HG03457 (cell line): ENCODE results near the gene ANXA10.
"Not testable (repeated sequence)": the region's sequence is repeated elsewhere in the genome, so short reads cannot be mapped to it uniquely, and the experiment has no call there.

Experiments
- ATAC-seq: cut with Tn5 transposase; IDR thresholded peaks from one replicate; pipeline ENCODE4 v1.9.1; 2021; ENCODE audit warnings: moderate number of reproducible peaks; ENCODE audit not compliant: unreplicated experiment

Gene ANXA10

GRCh38 chr4:168154546-168155277 is 62.4 kb downstream of the ANXA10 start:
- no peak for ATAC-seq

DNA sequence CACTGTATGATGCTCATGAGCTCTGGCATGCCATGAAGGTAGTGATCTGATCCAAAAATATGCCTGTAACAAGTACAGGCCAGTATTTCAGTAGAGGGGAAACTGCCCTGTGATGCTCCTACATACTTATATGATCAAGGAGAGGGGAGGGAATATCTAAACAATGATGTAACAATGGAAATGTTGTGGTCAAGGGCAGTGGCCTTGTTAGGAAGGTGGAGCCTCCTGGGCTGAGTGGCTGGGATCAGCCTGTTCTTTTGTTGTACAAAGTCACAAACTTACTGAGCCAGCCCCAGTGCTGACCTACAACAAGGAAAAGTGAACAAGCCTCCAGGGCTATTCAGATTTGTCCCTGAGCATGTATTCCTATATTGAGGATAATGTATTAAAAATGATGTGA is 70.3 kb downstream of the ANXA10 start:
- ATAC-seq, result no peak

GRCh38 chr4:168163106-168163505 is 70.8 kb downstream of the ANXA10 start:
- no peak for ATAC-seq

- no peak for ATAC-seq
These were observed 71.7 kb downstream of the ANXA10 start for GRCh38 chr4:168164045-168164444.

- ATAC-seq, result no peak
These were observed 72.7 kb downstream of the ANXA10 start for GRCh38 chr4:168164915-168165548.

DNA sequence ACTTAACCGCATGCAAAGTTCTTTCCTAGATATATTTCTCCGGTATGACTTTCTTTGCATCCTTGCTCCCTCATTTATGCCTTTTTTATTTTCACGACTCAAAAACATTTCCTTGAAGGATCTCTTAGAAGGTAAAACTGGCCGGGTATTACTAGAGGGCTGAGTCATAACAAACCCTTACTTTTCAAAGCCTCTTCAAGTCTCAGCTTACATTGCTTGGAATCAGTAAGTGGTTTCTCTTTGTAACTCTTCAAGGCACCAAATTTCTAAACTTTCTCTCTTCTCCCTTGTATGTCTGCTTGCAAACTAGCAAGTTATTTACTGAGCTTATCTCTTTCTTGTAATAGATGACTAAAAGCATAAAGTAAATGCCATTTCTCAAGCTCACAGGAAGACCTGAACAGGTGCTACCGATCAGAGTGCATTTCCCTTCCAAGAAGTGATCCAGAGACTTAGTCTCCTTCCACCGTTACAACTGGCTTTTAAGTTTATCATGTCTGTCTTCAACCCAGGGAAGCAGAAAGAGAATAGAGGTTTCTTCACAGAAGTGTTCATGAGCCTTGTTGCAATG is 75.5 kb downstream of the ANXA10 start:
- no peak for ATAC-seq

GRCh38 chr4:168174308-168174707 is 82.0 kb downstream of the ANXA10 start:
- no peak for ATAC-seq

DNA sequence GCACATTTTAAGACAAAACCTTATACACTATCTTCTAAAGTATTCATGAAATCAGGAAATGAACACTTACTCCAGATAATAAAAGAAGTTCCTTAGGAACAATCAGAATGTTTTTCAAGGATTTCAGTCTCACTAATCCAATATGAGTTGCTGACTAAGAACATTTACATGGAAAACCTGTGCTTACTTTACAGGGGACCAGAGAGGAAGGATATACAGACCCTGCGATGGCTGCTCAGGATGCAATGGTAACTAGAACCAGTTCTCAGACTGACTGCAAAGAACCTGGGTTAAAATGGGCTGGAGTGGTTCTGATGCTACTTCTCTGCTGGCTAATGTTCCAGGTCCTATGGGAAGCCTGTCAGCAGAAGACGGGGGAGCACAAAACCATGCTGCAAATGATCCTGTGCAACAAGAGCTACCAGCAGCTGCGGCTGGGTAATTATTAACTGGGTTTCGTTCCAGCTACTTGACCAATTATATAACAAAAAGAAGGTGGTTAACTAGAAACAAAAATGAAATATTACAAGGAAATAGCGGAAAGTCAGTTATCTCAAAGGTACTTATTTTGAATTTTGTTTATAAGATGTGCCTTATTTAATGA is 85.3 kb downstream of the ANXA10 start:
- ATAC-seq, result no peak

GRCh38 chr4:168183717-168184571 is 91.6 kb downstream of the ANXA10 start:
- no peak for ATAC-seq

GRCh38 chr4:168188754-168189153 is 96.4 kb downstream of the ANXA10 start:
- peak; percentile 49 for ATAC-seq

- ATAC-seq, result no peak
These were observed 105.6 kb downstream of the ANXA10 start for GRCh38 chr4:168197926-168198325.

DNA sequence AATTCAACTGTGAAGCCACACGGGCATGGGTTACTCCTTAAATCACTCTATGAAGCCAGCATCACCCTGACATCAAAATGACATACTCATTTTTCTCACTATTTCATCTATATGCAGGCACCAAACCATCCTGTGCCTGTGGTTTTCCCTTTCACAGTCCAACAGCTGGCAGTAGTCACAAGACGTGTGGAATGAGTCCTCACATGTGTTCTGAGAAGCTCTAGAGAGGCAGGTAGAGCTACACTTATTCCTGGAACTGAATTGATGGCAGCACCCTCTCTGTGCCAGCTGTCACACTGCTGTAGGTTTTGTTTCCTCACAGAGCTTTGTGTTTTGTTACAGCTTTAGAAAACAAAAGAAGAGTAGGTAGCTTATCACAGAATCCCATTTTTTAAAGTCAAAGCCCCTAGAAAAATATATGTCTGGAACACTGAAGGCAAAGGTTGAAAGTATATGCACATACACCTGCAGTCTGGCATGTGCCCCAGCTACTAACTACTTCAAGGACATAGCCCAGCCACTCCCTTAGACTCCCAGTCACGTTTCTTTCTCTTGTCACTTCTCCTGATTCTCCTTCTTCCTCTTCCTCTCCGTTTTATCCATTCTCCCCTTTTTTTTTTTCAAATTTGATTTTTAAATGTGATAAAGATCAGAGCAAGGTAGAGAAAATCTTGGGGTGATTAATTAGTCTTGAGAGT is 107.1 kb downstream of the ANXA10 start:
- no peak for ATAC-seq

- no peak for ATAC-seq
These were observed 108.3 kb downstream of the ANXA10 start for GRCh38 chr4:168200685-168201084.

GRCh38 chr4:168203233-168203911 is 111.0 kb downstream of the ANXA10 start:
- ATAC-seq, result no peak

- no peak for ATAC-seq
These were observed 116.7 kb downstream of the ANXA10 start for GRCh38 chr4:168208957-168209614.

DNA sequence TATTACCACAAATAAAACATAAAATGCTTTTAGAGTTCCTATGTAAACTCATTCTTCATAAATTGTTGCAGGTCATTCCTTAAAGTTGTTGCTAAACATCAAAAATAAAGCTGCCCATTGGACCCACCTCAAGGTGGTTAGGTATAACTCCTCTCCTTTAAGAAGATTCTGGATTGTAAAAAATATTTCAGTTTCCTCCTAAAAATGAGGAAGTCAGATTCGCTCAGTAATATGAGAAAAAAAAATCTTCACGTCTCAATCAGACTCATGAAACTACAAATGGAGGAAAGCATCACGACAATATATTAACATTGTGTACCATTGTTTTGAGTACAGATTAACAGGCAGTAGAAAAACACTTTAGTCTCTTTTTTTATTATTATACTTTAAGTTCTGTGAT is 120.3 kb downstream of the ANXA10 start:
- no peak for ATAC-seq

DNA sequence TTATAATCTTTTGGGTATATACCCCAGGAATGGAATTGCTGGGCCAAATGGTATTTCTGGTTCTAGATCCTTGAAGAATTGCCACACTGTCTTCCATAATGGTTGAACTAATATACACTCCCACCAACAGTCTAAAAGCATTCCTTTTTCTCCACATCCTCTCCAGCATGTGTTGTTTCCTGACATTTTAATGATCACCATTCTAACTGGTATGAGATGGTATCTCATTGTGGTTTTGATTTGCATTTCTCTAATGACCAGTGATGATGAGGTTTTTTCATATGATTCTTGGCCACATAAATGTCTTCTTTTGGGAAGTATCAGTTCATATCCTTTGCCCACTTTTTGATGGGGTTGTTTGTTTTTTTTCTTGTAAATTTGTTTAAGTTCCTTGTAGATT is 121.2 kb downstream of the ANXA10 start:
- not testable (repeated sequence) for ATAC-seq

- no peak for ATAC-seq
These were observed 126.3 kb downstream of the ANXA10 start for GRCh38 chr4:168218645-168219044.

GRCh38 chr4:168220893-168221292 is 128.6 kb downstream of the ANXA10 start:
- ATAC-seq, result no peak
